HG02981 (cell line): ENCODE measurements around the gene LUC7L3.

Experiments
- ATAC-seq: cut with Tn5 transposase; IDR thresholded peaks from one replicate; pipeline ENCODE4 v1.9.1; 2021; ENCODE audit warnings: mild to moderate bottlenecking, moderate library complexity; ENCODE audit not compliant: unreplicated experiment

The LUC7L3 gene

DNA sequence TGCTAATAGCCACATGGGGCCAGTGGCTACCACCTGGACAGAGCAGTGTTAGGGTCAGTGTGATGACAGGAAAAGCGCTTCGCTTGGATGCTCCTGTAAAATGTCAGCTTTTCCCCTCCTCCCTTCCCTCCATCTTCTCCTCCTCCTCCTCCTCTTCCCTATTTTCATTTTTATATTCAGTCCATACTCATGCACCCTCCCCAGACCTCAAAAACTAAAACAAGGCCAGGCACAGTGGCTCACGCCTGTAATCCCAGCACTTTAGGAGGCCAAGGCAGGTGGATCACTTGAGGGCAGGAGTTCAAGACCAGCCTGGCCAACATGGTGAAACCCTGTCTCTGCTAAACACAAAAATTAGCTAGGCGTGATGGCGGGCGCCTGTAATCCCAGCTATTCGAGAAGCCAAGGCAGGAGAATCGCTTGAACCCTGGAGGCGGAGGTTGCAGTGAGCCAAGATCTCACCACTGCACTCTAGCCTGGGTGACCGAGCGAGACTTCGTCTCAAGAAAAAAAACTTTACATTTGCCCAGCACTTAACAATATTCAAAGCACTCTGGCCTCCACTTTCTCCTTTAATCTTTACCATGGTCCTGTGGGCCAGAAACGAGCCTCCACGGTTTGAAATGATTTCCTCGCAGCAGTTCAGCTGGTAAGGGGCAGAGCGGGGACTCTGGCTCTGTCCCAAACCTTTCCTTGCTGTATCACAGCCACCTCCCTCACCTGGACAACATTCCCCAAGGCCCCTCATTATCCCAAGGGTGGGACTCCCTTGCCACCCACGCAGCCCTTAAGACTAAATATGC lies 33.5 kb upstream of the LUC7L3 start:
- ATAC-seq = no peak

DNA sequence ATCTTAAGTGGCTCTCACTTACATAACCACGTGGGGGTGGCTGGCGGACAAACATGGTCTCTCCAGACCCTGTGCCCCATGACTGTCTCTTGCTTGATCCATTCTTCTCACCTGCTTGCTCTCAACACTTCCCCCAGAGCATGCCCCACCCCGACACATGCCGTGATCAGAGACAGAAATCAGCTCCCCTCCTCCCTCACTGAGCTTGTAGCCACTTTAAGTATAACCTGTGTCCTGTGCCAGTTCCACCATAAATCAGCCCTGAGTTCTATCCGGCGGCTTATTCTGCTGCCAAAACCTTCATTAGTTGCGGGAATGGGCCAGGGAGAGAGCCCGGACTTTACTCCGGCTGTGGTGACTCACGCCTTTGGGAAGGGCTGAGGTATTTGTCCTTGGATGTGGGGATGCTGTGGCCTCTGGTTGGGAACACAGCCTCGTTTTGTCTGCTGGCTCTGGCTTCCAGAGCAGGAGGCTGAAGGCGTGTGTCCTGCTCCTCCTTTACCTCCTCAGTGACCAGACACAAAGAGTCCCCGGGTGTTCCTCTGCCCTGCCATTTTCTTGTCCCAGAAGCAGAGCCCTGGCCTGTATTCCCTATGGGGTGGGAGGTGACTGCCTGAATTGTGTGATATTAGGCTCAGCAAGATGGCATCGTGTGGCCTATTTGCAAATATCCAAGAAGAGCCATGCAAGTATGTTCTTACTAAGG lies 32.8 kb upstream of the LUC7L3 start:
- no peak for ATAC-seq

DNA sequence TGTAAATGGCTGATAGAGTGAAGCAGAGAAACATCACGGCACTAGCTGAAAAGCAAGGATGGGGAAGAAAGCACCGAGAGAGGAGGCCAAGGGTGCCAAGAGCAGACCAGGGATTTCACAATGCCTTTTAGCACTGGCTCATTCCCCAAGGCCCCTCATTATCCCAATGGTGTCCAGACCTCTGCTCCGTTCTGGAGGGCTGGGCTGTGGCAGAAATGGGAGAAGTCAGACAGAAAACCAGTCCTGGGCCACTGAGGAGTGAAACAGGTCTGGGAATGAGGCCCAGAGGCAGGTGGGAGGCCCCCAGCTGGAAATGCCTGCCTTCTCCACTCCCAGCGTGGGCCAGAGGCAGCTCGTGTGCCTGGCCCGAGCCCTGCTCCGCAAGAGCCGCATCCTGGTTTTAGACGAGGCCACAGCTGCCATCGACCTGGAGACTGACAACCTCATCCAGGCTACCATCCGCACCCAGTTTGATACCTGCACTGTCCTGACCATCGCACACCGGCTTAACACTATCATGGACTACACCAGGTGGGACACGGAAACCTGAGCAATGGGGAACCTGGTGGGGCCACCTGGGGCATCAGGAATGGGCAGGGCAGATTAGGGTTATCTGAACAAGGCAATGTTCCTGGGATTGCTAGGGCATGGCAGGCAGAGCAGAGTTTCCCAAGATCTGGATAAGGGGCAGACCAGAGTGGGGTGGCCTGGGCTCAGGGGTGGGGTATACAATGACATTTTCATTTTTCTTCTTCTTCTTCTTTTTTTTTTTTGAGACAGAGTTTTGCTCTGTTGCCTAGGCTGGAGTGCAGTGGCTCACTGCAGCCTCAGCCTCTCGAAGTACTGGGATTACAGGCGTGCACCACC lies 32.0 kb upstream of the LUC7L3 start:
- no peak for ATAC-seq

DNA sequence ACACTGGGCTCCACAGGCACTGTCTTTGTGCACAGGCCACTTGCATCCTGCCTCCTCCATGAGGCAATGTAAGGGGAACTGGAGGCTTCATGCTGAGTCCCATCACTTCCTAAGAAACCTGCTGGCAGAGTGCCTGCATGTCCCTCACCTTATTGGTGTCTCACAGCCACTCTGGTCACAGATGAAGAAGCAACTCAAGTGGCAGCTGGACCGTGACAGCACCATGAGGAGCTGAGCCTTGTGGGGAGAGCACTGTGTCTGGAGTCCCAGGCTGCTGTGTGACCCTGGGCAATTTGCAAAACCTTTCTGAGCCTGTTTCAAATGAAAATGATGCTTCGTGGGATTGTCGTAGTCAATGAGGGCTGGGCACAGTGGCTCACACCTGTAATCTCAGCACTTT lies 31.2 kb upstream of the LUC7L3 start:
- no peak for ATAC-seq

DNA sequence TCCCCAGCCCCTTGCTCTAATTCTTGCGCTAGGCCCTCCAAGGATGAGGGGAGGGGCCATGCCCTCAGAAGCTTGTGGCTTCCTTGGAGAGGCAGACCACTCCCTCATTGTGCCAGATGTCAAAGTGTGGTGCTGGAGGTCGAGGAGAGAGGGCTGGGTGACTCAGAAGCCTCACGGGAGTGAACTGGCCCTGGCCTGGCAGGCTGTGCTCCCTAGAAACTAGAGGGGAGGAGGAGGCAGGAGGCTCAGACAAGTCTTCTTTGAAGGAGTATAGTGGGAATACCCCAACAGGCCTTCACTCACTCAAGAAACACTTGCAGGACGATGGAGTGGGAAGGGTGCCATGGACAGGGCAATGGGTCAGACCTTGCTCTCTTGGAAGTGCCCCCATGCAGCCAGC lies 30.2 kb upstream of the LUC7L3 start:
- no peak for ATAC-seq

GRCh38 chr17:50689956-50690886 lies 29.2 kb upstream of the LUC7L3 start:
- no peak for ATAC-seq

- no peak for ATAC-seq
Measured at GRCh38 chr17:50690887-50691549, 28.4 kb upstream of the LUC7L3 start.

- no peak for ATAC-seq
Measured at GRCh38 chr17:50691550-50692447, 27.6 kb upstream of the LUC7L3 start.

- no peak for ATAC-seq
Measured at GRCh38 chr17:50692448-50693035, 26.9 kb upstream of the LUC7L3 start.

GRCh38 chr17:50693036-50693682 lies 26.2 kb upstream of the LUC7L3 start:
- ATAC-seq = no peak

GRCh38 chr17:50696365-50696879 lies 23.0 kb upstream of the LUC7L3 start:
- no peak for ATAC-seq

- no peak for ATAC-seq
Measured at GRCh38 chr17:50697062-50697461, 22.3 kb upstream of the LUC7L3 start.

GRCh38 chr17:50697663-50698272 lies 21.6 kb upstream of the LUC7L3 start:
- no peak for ATAC-seq

DNA sequence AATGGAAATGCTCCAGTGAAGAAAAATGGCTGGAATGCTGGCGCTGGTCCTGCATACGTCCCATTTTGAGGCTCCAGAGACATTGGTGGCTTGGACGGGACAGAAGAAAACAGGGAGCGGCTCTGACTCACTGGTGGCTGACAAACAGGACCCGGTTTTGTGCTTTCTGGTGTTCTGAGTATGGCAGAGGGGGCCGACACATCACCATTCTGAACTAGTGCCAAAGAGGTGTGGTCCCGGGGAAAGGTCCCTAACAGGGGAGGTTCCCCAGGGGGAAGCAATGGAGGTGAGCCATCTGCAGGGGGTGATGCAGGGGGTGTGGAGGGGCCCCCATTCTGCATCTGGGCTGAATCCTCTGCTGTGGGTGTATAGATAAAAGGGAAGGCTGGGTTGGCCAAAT lies 20.0 kb upstream of the LUC7L3 start:
- ATAC-seq = no peak

DNA sequence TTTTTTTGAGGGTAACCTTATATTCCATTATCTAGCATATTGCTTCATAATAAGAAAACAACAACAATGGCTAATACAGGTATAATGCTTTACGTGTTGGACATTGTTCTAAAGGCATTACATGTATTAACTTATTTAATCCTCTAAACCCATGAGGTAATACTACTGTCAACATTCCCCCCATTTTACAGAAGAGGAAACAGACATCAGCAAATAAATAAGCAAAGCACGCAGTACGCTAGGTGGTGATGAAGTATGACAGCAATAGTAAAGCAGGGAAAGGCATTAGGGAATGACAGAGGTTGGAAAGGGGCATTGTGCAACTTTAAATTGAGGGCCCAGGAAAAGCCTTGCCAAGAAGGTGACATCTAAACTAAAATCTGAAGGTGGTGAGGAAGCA lies 16.2 kb upstream of the LUC7L3 start:
- ATAC-seq = no peak

- ATAC-seq = peak; percentile 74
Measured at GRCh38 chr17:50707289-50708049, 11.9 kb upstream of the LUC7L3 start, which contains the start of gene ANKRD40. Gene ANKRD40, minus strand, starts transcription at chr17:50707914. Its CDS starts 260 bp downstream, at chr17:50707654.
